GM21447 (cell line): Measurements from ENCODE around the gene MMP7.

Experiments used
- ATAC-seq: cut with Tn5 transposase; IDR thresholded peaks from one replicate; pipeline ENCODE4 v1.9.1; 2021; ENCODE audit not compliant: unreplicated experiment

The MMP7 gene, protein sequence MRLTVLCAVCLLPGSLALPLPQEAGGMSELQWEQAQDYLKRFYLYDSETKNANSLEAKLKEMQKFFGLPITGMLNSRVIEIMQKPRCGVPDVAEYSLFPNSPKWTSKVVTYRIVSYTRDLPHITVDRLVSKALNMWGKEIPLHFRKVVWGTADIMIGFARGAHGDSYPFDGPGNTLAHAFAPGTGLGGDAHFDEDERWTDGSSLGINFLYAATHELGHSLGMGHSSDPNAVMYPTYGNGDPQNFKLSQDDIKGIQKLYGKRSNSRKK

GRCh38 chr11:102530558-102530957 lies at the start of gene MMP7:
Gene MMP7, minus strand, starts transcription at chr11:102530747. Its CDS starts 47 bp downstream, at chr11:102530700.
- ATAC-seq, result no peak

GRCh38 chr11:102577723-102578122 lies 47.2 kb upstream of the MMP7 start:
- ATAC-seq, result no peak

- peak; percentile 47 for ATAC-seq
Observed at GRCh38 chr11:102577182-102577581, 46.6 kb upstream of the MMP7 start.

DNA sequence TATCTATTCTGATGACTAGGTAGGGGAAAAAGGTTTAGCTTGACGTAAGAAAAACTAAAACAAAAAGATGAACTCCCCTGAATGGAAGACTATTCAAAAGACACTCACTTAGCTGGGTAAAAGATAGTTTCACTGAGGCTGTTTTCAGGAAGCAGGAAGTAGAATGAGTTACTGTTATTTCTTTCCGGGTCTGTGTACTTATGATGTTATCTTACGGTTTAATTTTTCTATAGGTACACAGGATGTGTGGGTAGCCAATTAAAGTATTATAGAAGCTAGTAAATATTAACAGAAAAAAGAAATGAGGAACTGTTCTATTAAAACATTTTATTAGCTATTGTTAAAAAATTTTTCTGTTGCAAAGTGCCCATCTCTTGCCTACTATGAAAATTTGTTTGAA lies 45.8 kb upstream of the MMP7 start:
- no peak for ATAC-seq

- ATAC-seq, result no peak
Observed at GRCh38 chr11:102575012-102575411, 44.5 kb upstream of the MMP7 start.

GRCh38 chr11:102573851-102574250 lies 43.3 kb upstream of the MMP7 start:
- ATAC-seq, result no peak

DNA sequence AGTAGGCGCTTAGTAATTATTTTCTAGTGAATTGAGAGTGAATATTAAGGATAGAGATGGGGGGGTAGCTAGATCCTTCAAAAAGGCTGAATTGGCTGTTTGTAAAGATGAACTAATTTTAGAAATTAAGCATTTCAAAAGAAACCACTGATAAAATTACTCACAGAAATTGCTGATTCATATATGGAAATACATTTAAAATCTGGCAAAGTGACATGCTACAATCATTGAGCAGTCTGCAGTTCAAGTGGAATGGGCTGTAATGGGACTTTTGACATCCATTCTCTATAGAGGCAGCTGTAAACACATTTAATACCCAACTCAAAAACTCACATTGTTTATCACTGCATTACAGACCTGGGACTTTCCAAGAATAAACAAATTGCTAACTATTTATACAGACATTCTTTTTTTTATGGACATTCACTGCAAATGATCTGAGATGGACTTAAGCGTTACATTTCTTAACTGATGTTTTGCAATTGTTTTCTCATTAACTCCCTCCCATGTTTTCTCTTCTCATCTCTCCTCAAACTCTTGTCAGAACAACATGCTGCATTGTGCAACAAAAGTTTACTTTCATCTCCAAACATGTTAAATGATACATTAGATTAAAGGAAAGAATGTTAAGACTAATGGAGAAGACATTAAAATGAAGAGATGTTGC lies 42.1 kb upstream of the MMP7 start:
- no peak for ATAC-seq

DNA sequence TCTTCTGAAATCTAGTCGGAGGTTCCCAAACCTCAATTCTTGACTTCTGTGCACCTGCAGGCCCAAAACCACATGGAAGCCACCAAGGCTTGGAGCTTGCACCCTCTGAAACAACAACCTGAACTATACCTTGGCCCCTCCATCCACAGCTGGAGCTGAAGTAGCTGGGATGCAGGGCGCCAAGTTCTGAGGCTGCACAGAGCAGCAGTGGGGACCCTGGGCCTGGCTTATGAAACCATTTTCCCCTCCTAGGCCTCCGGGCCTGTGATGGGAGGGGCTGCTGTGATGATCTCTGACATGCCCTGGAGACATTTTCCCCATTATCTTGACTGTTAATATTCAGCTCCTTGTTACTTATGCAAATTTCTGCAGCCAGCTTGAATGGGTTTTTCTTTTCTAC lies 38.3 kb upstream of the MMP7 start:
- ATAC-seq, result no peak

DNA sequence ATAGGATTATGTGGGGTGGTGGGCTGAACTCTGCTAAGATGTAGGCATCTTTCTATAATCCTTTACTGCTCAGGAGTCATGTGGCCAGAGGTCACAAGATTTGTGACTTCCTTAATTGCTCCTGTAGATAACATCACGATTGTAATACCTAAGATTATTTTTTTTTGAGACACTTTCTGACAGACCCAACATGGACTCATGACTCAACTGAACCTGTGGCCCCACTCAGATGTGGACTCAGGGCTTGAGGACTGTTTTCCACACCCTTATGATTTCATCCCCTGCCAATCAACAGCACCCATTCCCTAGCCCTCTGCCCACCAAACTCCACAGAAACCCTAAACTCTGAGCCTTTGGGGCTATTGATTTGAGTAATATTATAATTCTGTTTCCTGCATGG lies 35.6 kb upstream of the MMP7 start:
- ATAC-seq, result no peak

DNA sequence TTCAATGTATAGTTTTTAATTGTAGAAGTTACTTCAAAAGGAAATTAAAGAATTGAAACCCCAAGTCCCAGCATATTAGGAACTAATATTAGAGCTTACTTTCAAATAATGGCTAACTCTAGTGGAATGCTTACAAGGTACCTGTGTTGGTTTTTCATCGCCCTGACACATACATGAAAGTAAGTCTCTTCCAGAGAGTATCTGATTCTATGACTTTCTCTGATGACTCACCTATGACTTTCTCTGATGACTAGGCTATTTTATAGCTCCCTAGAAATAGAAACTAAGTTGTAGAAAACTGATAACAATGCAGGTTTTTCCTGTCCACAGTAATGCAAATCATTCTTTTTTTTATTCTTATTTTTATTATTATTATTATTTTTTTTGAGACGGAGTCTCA lies 33.6 kb upstream of the MMP7 start:
- peak; percentile 58 for ATAC-seq

GRCh38 chr11:102561636-102562035 lies 31.1 kb upstream of the MMP7 start:
- ATAC-seq, result no peak

GRCh38 chr11:102560555-102561011 lies 30.0 kb upstream of the MMP7 start:
- peak; percentile 78 for ATAC-seq

DNA sequence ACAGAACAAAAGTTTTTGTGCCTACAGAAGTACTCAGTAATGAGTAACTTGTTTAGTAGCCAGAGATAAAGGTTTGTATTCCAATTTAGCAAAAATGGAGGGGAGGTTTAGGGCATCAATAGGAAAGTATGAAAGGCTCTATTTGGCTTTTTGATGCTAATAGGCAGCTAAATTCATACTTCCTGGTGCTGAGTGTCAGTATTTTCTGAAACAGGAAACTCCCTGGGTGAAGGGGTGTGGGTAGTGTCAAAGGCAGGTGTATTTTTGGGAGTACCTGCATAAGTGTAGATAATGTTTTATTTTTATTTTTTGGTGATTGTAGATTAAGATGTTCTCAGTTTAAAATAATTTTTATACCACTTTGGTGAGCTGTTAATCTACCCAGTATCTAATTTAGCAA lies 29.3 kb upstream of the MMP7 start:
- ATAC-seq, result peak; percentile 46

DNA sequence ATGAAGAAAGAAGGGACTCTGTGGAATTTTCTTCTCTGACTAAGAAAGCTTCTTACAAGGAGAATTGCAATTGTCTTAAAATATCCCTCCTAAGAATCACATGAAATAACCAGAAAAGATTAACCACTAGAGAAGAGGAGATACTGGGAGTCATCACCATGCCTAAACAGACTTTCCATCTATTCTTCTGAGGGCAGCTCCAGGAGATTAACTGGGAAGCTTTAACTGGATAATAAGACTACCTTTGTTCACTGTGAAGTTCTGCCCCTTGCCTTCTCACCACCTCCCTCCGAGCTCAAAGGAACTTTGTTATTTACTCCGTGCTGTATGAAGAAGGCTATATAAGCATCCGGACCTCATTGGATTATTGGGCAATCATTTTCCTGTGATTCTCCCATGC lies 24.5 kb upstream of the MMP7 start:
- no peak for ATAC-seq

GRCh38 chr11:102553835-102554282 lies 23.3 kb upstream of the MMP7 start:
- peak; percentile 81 for ATAC-seq

DNA sequence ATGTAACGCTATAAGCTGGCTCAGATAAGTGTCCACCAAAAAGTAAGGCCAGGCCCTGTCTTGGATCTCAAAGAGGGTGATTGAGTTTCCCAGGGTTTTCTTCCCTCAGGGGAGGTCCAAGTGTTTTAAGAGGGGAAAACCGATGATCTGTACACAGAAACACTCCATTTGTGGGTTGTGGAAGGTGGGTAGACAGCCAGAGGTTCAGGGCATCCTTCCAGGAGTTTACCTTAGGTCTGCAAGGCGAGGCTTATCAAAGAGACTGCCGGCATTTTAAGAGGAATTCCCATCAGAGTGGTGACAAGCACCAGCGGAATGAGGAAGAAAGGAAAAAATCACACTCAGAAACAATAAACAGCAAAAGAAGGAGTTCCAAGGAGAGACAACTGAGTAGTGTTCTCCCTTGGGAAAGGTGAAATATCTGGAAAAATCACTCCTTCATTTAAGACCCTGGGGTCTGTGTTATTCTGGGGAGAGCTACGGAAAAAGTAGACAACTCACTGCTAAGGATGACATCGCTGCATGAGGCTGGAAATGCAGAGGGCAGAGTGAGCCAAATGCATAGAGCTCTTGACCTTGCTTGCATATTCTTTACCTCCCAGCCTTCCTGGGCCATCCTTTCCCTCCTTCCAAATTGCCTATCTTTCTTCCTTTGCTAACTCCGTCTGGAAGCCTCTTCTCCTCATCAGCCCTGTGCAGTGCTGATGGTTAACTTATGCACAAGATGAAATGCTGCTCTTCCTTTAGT lies 22.1 kb upstream of the MMP7 start:
- no peak for ATAC-seq

- no peak for ATAC-seq
Observed at GRCh38 chr11:102552020-102552419, 21.5 kb upstream of the MMP7 start.

DNA sequence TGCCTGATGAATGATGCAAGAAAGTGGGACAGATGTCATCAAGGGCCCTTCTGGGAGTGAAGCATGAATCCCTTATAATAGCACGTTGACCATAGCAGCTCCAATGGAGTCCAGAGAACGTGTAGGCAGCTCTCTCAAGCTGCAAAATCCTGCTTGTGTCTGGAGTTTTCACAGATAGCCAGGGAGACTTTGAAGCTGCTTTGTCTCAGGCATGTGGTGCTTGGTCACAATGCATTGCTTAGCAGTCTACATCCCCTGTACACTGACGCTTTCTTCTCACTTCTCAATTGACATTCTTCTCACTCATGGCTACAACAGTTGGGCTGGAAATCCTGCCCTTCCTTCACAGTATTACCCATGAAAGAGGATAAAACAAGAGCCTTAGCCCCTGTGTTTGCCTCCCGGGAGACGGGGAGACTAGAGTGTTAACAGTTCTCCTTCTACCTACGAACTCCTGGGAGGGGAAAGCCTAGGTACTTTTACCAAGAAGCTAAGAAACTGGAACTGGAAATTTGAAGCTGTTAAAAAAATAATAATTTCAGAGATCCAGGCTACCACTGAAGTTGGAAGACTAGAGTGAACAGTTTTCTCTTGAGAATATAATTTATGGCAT lies 20.7 kb upstream of the MMP7 start:
- ATAC-seq, result no peak

GRCh38 chr11:102546923-102547471 lies 16.4 kb upstream of the MMP7 start:
- ATAC-seq, result peak; percentile 71

DNA sequence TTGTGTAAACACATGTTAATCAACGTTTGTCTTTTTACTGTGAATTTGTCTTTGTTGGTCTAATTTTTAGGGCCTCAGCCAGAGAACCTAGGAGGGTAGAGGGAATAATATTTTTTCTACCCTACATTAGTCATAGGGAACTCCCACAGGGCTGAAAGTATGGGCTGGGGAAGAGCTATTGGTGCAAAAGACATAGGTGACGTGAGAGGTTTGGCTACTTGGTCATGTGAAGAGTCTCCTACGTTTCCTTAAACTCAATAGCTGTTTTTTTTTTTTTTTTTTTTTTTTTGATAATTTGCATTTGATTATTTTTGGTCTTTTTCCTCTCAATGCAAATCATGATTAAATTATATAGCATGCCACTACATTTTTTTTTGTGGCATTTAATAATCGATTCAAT lies 15.9 kb upstream of the MMP7 start:
- peak; percentile 56 for ATAC-seq

- no peak for ATAC-seq
Observed at GRCh38 chr11:102545701-102546100, 15.2 kb upstream of the MMP7 start.
